Measurements from ENCODE around the gene DNPH1. TPM values are rescaled to one million over a fixed set of nuclear protein-coding genes. Genes with fewer than 3 reads are reported as not detected.

DNPH1 gene
- total RNA-seq, 1 donor from 2014 or later: 299 TPM

GRCh38 chr6:43211955-43212354, 17.3 kb downstream of the DNPH1 start:
- H3K4me3 ChIP-seq (ENCODE audit: low read depth, low read length): no peak overlapping the region
- peak; percentile 9 for DNase-seq (ENCODE audit: low read depth)
- peak; percentile 40 for TF ChIP-seq CTCF (conservative IDR thresholded peaks at IDR 0.05; ENCODE audit: low read depth, low read length)

GRCh38 chr6:43207286-43207685, 22.0 kb downstream of the DNPH1 start:
- no peak for DNase-seq (ENCODE audit: low read depth)
- no peak for TF ChIP-seq CTCF (conservative IDR thresholded peaks at IDR 0.05; ENCODE audit: low read depth, low read length)
- H3K4me3 ChIP-seq (ENCODE audit: low read depth, low read length): no peak overlapping the region

DNA sequence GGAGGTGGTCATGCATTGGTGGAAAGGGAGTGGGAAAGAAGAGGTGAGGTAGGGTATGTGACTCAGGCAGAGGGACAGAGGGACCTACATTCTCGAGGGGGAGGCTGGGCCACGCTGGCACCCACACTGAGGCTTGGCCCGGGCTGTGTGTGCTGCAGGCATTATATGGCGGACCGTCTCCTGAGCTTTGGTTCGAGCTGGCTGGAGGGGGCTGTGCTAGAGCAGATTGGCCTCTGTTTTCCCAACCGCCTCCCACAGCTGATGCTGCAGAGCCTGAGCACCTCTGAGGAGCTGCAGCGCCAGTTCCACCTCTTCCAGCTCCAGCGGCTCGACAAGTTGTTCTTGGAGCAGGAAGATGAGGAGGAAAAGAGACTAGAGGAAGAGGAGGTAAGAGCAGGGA, 23.4 kb downstream of the DNPH1 start:
- no peak overlapping the region for H3K4me3 ChIP-seq (ENCODE audit: low read depth, low read length)
- TF ChIP-seq CTCF (conservative IDR thresholded peaks at IDR 0.05; ENCODE audit: low read depth, low read length): no peak
- no peak for DNase-seq (ENCODE audit: low read depth)

GRCh38 chr6:43204271-43205105, 24.8 kb downstream of the DNPH1 start:
- TF ChIP-seq CTCF (conservative IDR thresholded peaks at IDR 0.05; ENCODE audit: low read depth, low read length): no peak
- DNase-seq (ENCODE audit: low read depth): no peak

DNA sequence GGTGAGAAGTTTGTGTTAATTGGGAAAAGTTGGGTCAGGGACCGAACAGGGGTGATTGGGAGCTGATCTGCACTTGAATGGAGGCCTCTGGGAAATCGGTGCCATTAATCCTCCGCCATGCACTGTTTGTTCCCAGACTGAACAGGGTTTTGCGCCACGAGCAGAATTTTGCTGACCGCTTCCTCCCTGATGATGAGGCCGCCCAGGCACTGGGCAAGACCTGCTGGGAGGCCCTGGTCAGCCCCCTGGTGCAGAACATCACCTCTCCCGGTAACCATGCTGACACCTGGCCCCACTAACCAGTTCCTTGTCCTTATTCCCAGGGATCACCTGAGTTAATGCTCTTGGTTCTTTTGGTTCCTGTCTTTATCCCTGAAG, 25.6 kb downstream of the DNPH1 start:
- no peak for TF ChIP-seq CTCF (conservative IDR thresholded peaks at IDR 0.05; ENCODE audit: low read depth, low read length)
- no peak for DNase-seq (ENCODE audit: low read depth)
- H3K4me3 ChIP-seq (ENCODE audit: low read depth, low read length): no peak overlapping the region

More at GRCh38 chr6:43204271-43205105, 24.8 kb downstream of the DNPH1 start:
- H3K4me3 ChIP-seq (ENCODE audit: low read depth, low read length): no peak overlapping the region

GRCh38 chr6:43203029-43203717, 26.1 kb downstream of the DNPH1 start:
- no peak for DNase-seq (ENCODE audit: low read depth)
- TF ChIP-seq CTCF (conservative IDR thresholded peaks at IDR 0.05; ENCODE audit: low read depth, low read length): no peak
- H3K4me3 ChIP-seq (ENCODE audit: low read depth, low read length): no peak overlapping the region
